Colonic mucosa (tissue), 4 donors: ENCODE data around the gene PDCD10. TPM values are rescaled to one million over a fixed set of nuclear protein-coding genes. Genes with fewer than 3 reads are reported as not detected.

Experiments used
- DNase-seq: peaks from one replicate; pipeline ENCODE4 v3.0.0-alpha.2; 2020
- H3K27ac ChIP-seq: fragments of 200-600 bp; one replicate; pipeline ENCODE4 v1.8.0; 2021
- H3K27me3 ChIP-seq: fragments of 200-600 bp; one replicate; pipeline ENCODE4 v1.8.0; 2021
- H3K36me3 ChIP-seq: fragments of 200-600 bp; one replicate; pipeline ENCODE4 v1.8.0; 2021
- H3K4me1 ChIP-seq: fragments of 200-600 bp; one replicate; pipeline ENCODE4 v1.8.0; 2021; ENCODE audit warnings: mild to moderate bottlenecking
- H3K4me3 ChIP-seq: fragments of 200-600 bp; one replicate; pipeline ENCODE4 v1.8.0; 2021
- H3K9ac ChIP-seq, 2 donors: one replicate each; pipeline ENCODE4 v1.7.0; 2013; ENCODE audit warnings: control low read depth in 2 of 2, low read depth in 2 of 2, low read length in 2 of 2
- H3K9me3 ChIP-seq: fragments of 200-600 bp; one replicate; pipeline ENCODE4 v1.8.0; 2021
- CTCF ChIP-seq: fragments of 200-600 bp; IDR thresholded peaks from one replicate; pipeline ENCODE4 v1.8.0; 2022; ENCODE audit warnings: antibody characterized with exemption, mild to moderate bottlenecking
- intact Hi-C: fragments of 100-400 bp; cut with DNase I; formaldehyde crosslinking; loops from one replicate; pipeline ENCODE4 v1.14.1; 2022
- total RNA-seq, 2 donors: library from RNA; stranded (reverse); fragmentation: NEBNext Ultra II Directional in 1 of 2; extraction: Animal tissue kit (Norgen Biotek cat#: 25700) in 1 of 2; gene quantifications; one replicate each; pipeline ENCODE4 v1.2.1, GENCODE V29; 2021
- donor health status: healthy.
- donor health status: DM: no; HTN: no; CAD: no.
- donor health status: DM: no; HTN: no; CAD: no.

Gene PDCD10
- total RNA-seq, 2 donors from 2014 or later = 67.3 to 87.0 TPM

GRCh38 chr3:167656821-167657220 lies 77.9 kb downstream of the PDCD10 start:
- H3K9me3 ChIP-seq = no peaks in the 10 kb centered on the region
- H3K4me3 ChIP-seq = no peak overlapping the region
- no peaks in the 10 kb centered on the region for H3K27me3 ChIP-seq
- no peak overlapping the region for H3K27ac ChIP-seq
- DNase-seq = no peak
- no peaks in the 10 kb centered on the region for H3K36me3 ChIP-seq
- no peak for TF ChIP-seq CTCF
- intact Hi-C loops = no loop called here
- H3K4me1 ChIP-seq = no peaks in the 10 kb centered on the region
- H3K9ac ChIP-seq = no peak overlapping the region

- no peak for DNase-seq
- Histone ChIP-seq H3K27me3 (no peaks in the 10 kb centered on the region), H3K9me3 (no peaks in the 10 kb centered on the region), H3K27ac (no peak within 1 kb of the TSS), H3K9ac (no peak within 1 kb of the TSS), H3K36me3 (no peaks in the 10 kb centered on the region), H3K4me3 (no peak within 1 kb of the TSS), H3K4me1 (no peaks in the 10 kb centered on the region)
- no peak for TF ChIP-seq CTCF
- intact Hi-C loops = no loop called here
These were observed 80.9 kb downstream of the PDCD10 start, which contains the start of gene WDR49 for GRCh38 chr3:167653760-167654159. TSS of gene WDR49 (minus strand) at chr3:167653942. CDS start at chr3:167653425, 517 bp downstream.

- Histone ChIP-seq H3K9me3 (no peaks in the 10 kb centered on the region), H3K4me1 (no peaks in the 10 kb centered on the region), H3K9ac (no peak overlapping the region), H3K36me3 (no peaks in the 10 kb centered on the region), H3K27me3 (no peaks in the 10 kb centered on the region), H3K27ac (no peak overlapping the region), H3K4me3 (no peak overlapping the region)
- intact Hi-C loops = no loop called here
- no peak for DNase-seq
- TF ChIP-seq CTCF = no peak
These were observed 81.5 kb downstream of the PDCD10 start for GRCh38 chr3:167653155-167653554.

GRCh38 chr3:167651826-167652225 lies 82.9 kb downstream of the PDCD10 start:
- TF ChIP-seq CTCF = no peak
- H3K27ac ChIP-seq = no peak overlapping the region
- no peaks in the 10 kb centered on the region for H3K27me3 ChIP-seq
- H3K9ac ChIP-seq = no peak overlapping the region
- no peaks in the 10 kb centered on the region for H3K36me3 ChIP-seq
- no peaks in the 10 kb centered on the region for H3K4me1 ChIP-seq
- H3K9me3 ChIP-seq = no peaks in the 10 kb centered on the region
- intact Hi-C loops = no loop called here
- no peak for DNase-seq
- H3K4me3 ChIP-seq = no peak overlapping the region

GRCh38 chr3:167650459-167650858 lies 84.2 kb downstream of the PDCD10 start:
- H3K4me3 ChIP-seq = no peak overlapping the region
- no peak overlapping the region for H3K27ac ChIP-seq
- H3K9me3 ChIP-seq = no peaks in the 10 kb centered on the region
- H3K9ac ChIP-seq = no peak overlapping the region
- intact Hi-C loops = no loop called here
- TF ChIP-seq CTCF = no peak
- H3K27me3 ChIP-seq = no peaks in the 10 kb centered on the region
- H3K4me1 ChIP-seq = no peaks in the 10 kb centered on the region
- DNase-seq = no peak
- no peaks in the 10 kb centered on the region for H3K36me3 ChIP-seq

- no peaks in the 10 kb centered on the region for H3K4me1 ChIP-seq
- no peak overlapping the region for H3K27ac ChIP-seq
- intact Hi-C loops = no loop called here
- no peak for DNase-seq
- no peak overlapping the region for H3K9ac ChIP-seq
- no peaks in the 10 kb centered on the region for H3K9me3 ChIP-seq
- TF ChIP-seq CTCF = no peak
- no peaks in the 10 kb centered on the region for H3K27me3 ChIP-seq
- H3K4me3 ChIP-seq = no peak overlapping the region
- no peaks in the 10 kb centered on the region for H3K36me3 ChIP-seq
These were observed 84.9 kb downstream of the PDCD10 start for GRCh38 chr3:167649746-167650145.
